Neuronal stem cell (in vitro differentiated cells): Measurements from ENCODE around the gene TSSK6.

Experiments
- DNase-seq: peaks from one replicate; pipeline ENCODE4 v3.0.0-alpha.2; 2013; ENCODE audit warnings: low spot score
- H2AFZ ChIP-seq: one replicate; pipeline ENCODE4 v1.6.1; 2013; ENCODE audit warnings: mild to moderate bottlenecking, low read length, inconsistent platforms
- H2AK5ac ChIP-seq: 2 replicates; pipeline ENCODE4 v1.6.1; 2013; ENCODE audit warnings: low read depth, mild to moderate bottlenecking, inconsistent platforms, low read length, moderate library complexity, mixed read lengths
- H2BK120ac ChIP-seq: 2 replicates; pipeline ENCODE4 v1.6.1; 2013; ENCODE audit warnings: low read depth, mild to moderate bottlenecking, inconsistent platforms, low read length, moderate library complexity, mixed read lengths
- H2BK12ac ChIP-seq: one replicate; pipeline ENCODE4 v1.6.1; 2013; ENCODE audit warnings: low read length, inconsistent platforms
- H2BK15ac ChIP-seq: 2 replicates; pipeline ENCODE4 v1.6.1; 2013; ENCODE audit warnings: mild to moderate bottlenecking, low read length, inconsistent platforms, mixed read lengths
- H2BK5ac ChIP-seq: one replicate; pipeline ENCODE4 v1.6.1; 2013; ENCODE audit warnings: inconsistent platforms, mild to moderate bottlenecking, low read length, moderate library complexity
- H3K14ac ChIP-seq: one replicate; pipeline ENCODE4 v1.6.1; 2013; ENCODE audit warnings: low read length, inconsistent platforms
- H3K18ac ChIP-seq: 2 replicates; pipeline ENCODE4 v1.6.1; 2013; ENCODE audit warnings: low read length, inconsistent platforms
- H3K23ac ChIP-seq: 2 replicates; pipeline ENCODE4 v1.6.1; 2013; ENCODE audit warnings: low read depth, mild to moderate bottlenecking, mixed read lengths, low read length, inconsistent platforms; ENCODE audit not compliant: poor library complexity
- H3K27ac ChIP-seq: replicated peaks from 3 replicates; pipeline ENCODE4 v1.5.1; 2013; ENCODE audit warnings: low read length, inconsistent platforms
- H3K27me3 ChIP-seq, 3 experiments: 2 replicates each; pipeline ENCODE4 v1.6.1; 2013; ENCODE audit warnings: low read length in 3 of 3, mild to moderate bottlenecking in 2 of 3, inconsistent platforms in 1 of 3, low read depth in 1 of 3, mixed read lengths in 1 of 3, moderate library complexity in 1 of 3; ENCODE audit not compliant: control insufficient read depth in 3 of 3, insufficient read depth in 3 of 3
- H3K36me3 ChIP-seq, 2 donors: replicated peaks in 1 of 2; 2 replicates each; pipeline ENCODE4 v1.6.1; 2013; ENCODE audit warnings: low read length in 2 of 2; ENCODE audit not compliant: control insufficient read depth in 2 of 2, insufficient read depth in 2 of 2
- H3K4ac ChIP-seq: 2 replicates; pipeline ENCODE4 v1.6.1; 2013; ENCODE audit warnings: inconsistent platforms, mild to moderate bottlenecking, low read length, moderate library complexity
- H3K4me1 ChIP-seq, 2 donors: 1 replicate in 1 of 2; 2 replicates in 1 of 2; pipeline ENCODE4 v1.6.1; 2013; ENCODE audit warnings: low read length in 2 of 2, low read depth in 1 of 2; ENCODE audit not compliant: control insufficient read depth in 2 of 2, insufficient read depth in 1 of 2
- H3K4me2 ChIP-seq: one replicate; pipeline ENCODE4 v1.6.1; 2013; ENCODE audit warnings: mild to moderate bottlenecking, low read length, inconsistent platforms; ENCODE audit not compliant: insufficient read depth, poor library complexity, severe bottlenecking
- H3K4me3 ChIP-seq, 2 donors: 2 replicates each; pipeline ENCODE4 v1.5.1; 2013; ENCODE audit warnings: low read length in 2 of 2, mild to moderate bottlenecking in 2 of 2, inconsistent platforms in 1 of 2, moderate library complexity in 1 of 2
- H3K79me1 ChIP-seq: one replicate; pipeline ENCODE4 v1.6.1; 2013; ENCODE audit warnings: low read depth, mild to moderate bottlenecking, inconsistent platforms, low read length, moderate library complexity
- H3K9ac ChIP-seq: one replicate; pipeline ENCODE4 v1.6.1; 2013; ENCODE audit warnings: mild to moderate bottlenecking, low read depth, low read length, inconsistent platforms; ENCODE audit not compliant: poor library complexity
- H3K9me3 ChIP-seq, 2 donors: replicated peaks in 1 of 2; 2 replicates each; pipeline versions ENCODE3 to v1.6.1; 2013; ENCODE audit warnings: low read length in 2 of 2, mild to moderate bottlenecking in 2 of 2, inconsistent platforms in 1 of 2, low read depth in 1 of 2, mixed read lengths in 1 of 2, moderate library complexity in 1 of 2; ENCODE audit not compliant: control insufficient read depth in 2 of 2, insufficient read depth in 1 of 2
- H4K8ac ChIP-seq: one replicate; pipeline ENCODE4 v1.6.1; 2013; ENCODE audit warnings: low read depth, mild to moderate bottlenecking, inconsistent platforms, low read length, moderate library complexity
- H4K91ac ChIP-seq: one replicate; pipeline ENCODE4 v1.6.1; 2013; ENCODE audit warnings: low read length, low read depth, mild to moderate bottlenecking, inconsistent platforms; ENCODE audit not compliant: poor library complexity
- WGBS, 2 donors: extraction: QIAGEN DNeasy Blood & Tissue Kit; methylation state at CpG; one replicate each; pipeline ENCODE4 v1.1.7; 2013; ENCODE audit warnings: missing lambda C conversion rate in 2 of 2, mixed read lengths in 1 of 2; ENCODE audit not compliant: insufficient read length in 2 of 2, insufficient replicate concordance in 1 of 2; ENCODE audit errors: extremely low coverage in 2 of 2; 5-methylcytosine and 5-hydroxymethylcytosine counted together

Gene TSSK6

DNA sequence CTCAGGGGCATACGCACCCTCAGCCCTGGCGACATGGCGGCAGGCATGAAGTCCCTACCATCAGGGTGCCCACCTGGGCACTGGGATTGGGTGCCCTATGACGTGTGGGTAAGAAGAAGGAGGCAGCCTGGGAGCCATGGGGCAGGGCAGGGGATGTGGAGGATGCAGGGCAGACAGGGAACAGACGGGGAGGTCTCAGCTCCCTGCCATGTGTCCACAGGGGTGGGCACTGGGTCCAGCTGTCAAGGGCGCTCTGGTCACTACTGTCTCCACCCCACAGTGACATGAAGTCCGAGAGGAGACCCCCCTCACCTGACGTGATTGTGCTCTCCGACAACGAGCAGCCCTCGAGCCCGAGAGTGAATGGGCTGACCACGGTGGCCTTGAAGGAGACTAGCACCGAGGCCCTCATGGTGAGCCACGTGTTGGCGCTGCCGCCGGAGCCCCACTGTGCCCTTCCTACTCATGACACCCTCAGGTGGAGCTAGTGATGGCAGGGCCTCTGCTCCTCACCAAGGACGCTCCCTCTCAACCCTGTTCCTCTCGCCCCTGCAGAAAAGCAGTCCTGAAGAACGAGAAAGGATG lies 23.2 kb downstream of the TSSK6 start:
- Histone ChIP-seq H3K4ac (no peak overlapping the region), H3K27ac (no peak overlapping the region), H3K4me2 (no peak overlapping the region), H3K18ac (no peak overlapping the region), H3K23ac (no peak overlapping the region), H3K27me3 (no peaks in the 10 kb centered on the region), H2AFZ (no peak overlapping the region), H3K79me1 (peaks cover 24% of the 10 kb centered on the region), H3K4me1 (peaks cover 24 to 29% of the 10 kb centered on the region in 2 donors), H3K14ac (no peak overlapping the region), H2AK5ac (no peak overlapping the region), H2BK5ac (no peak overlapping the region), H4K8ac (no peak overlapping the region), H2BK15ac (no peak overlapping the region), H2BK12ac (no peak overlapping the region), H4K91ac (no peak overlapping the region), H3K36me3 (peaks cover 41 to 61% of the 10 kb centered on the region in 2 donors), H2BK120ac (no peak overlapping the region), H3K9ac (peak overlapping the region; percentile 50), H3K9me3 (no peaks in the 10 kb centered on the region), H3K4me3 (no peak overlapping the region)
- no CpG with 5 or more reads among the region's 21 CpGs for WGBS, 2 donors
- no peak for DNase-seq

DNA sequence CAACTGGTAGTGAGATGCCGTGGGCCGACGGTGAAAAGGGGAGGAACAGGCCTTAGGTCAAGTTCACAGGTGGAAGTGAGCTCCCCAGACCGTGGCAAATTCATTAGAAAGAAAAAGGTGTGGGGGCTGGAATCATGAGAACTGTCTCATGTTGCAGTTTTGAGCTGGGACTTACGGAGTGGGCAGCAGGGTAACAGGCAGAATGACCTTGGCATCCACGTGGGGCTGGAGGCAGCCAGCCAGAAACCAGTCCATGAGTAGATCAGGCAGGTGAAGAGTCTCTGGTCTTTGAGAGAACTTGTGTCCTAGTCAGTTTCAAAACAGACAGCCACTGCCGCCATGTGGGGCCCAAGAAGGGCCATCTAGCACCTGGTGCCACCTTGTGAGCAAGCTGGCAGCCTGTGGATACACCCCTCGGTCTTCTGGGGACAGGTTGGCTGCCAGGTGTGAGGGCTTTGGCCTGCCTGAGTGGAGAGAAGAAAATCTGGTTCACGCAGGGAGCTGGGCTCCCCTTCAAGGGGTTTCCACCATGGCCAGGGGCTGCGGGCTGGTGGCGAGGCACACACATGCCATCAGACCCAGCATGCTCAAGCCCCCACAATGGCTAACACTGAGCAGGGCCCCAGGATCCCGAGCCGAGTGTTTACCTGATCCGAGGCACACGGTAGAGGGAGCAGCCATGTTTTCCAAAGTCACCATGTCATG lies 23.9 kb downstream of the TSSK6 start:
- Histone ChIP-seq H3K4me1 (peaks cover 28 to 35% of the 10 kb centered on the region in 2 donors), H3K4me3 (no peak overlapping the region), H4K8ac (no peak overlapping the region), H2BK5ac (no peak overlapping the region), H3K36me3 (peaks cover 36 to 61% of the 10 kb centered on the region in 2 donors), H2AFZ (no peak overlapping the region), H3K9ac (peak overlapping the region; percentile 50), H3K9me3 (no peaks in the 10 kb centered on the region), H3K27ac (no peak overlapping the region), H3K14ac (no peak overlapping the region), H2BK120ac (no peak overlapping the region), H2BK15ac (no peak overlapping the region), H2AK5ac (no peak overlapping the region), H3K23ac (no peak overlapping the region), H3K4me2 (no peak overlapping the region), H3K4ac (no peak overlapping the region), H2BK12ac (no peak overlapping the region), H3K79me1 (peaks cover 30% of the 10 kb centered on the region), H3K27me3 (no peaks in the 10 kb centered on the region), H4K91ac (no peak overlapping the region), H3K18ac (no peak overlapping the region)
- DNase-seq: no peak
- WGBS, 2 donors: no CpG with 5 or more reads among the region's 15 CpGs

DNA sequence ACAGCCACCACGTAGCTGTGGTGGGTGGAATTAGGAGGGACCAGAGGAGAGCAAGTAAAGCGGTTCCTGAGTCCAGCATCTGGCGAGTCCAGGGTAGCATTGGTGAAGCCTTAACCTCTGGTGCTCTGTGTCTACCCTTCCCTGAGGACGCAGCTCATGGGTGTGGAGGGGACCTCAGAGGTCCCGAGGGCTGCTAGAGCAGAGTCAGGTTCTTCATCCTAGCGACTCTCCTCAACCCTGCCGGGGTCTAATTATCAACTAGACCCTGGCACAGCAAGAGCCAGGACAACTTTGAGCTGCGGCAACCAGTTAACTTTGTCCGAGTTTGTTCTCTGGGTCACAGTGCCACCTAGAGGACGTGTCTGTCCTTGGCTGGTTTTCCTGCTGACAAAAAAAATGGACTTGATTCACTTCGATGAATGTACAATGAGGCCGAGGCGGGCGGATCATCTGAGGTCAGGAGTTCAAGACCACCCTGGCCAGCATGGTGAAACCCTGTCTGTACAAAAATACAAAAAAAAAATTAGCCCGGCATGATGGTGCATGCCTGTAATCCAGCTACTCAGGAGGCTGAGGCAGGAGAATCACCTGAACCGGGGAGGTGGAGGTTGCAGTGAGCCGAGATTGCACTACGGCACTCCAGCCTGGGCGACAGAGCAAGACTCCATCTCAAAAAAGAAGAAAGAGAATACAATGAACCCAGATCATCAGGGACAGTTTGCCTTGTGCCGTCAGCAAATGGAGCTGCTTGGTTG lies 25.0 kb downstream of the TSSK6 start:
- Histone ChIP-seq H2BK15ac (no peak overlapping the region), H3K79me1 (peaks cover 25% of the 10 kb centered on the region), H3K9ac (no peak overlapping the region), H3K36me3 (peaks cover 26 to 60% of the 10 kb centered on the region in 2 donors), H3K27me3 (no peaks in the 10 kb centered on the region), H3K18ac (no peak overlapping the region), H3K4me2 (no peak overlapping the region), H2BK5ac (no peak overlapping the region), H3K4ac (no peak overlapping the region), H4K91ac (no peak overlapping the region), H2AFZ (no peak overlapping the region), H3K27ac (peak overlapping the region; percentile 33), H3K23ac (no peak overlapping the region), H2BK12ac (no peak overlapping the region), H3K9me3 (no peaks in the 10 kb centered on the region), H3K4me1 (peaks cover 28 to 35% of the 10 kb centered on the region in 2 donors), H3K14ac (no peak overlapping the region), H2BK120ac (no peak overlapping the region), H4K8ac (no peak overlapping the region), H2AK5ac (no peak overlapping the region), H3K4me3 (no peak overlapping the region)
- DNase-seq: peak; percentile 85
- WGBS, 2 donors: no CpG with 5 or more reads among the region's 20 CpGs

DNA sequence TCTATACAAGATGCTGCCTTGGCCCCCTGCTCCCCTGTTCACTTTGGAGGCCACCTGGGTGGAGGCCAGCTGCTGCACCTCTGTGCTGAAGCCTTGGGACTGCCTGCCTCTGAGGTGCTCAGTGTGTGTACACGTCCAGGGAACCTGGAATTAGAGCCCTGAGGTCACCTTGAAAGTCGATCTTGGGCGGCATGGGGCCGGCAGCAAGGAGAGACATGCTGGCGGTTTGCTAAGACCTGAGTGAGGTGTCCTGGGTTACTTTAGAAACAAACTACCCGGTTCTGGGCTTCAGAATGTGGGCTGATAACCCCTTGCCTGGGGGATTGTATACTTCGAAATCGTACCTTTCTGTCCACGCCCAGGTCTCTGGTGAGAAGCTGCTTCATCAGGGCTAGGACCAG lies 25.5 kb downstream of the TSSK6 start:
- Histone ChIP-seq H2BK15ac (no peak overlapping the region), H2AFZ (no peak overlapping the region), H3K9me3 (no peaks in the 10 kb centered on the region), H3K14ac (no peak overlapping the region), H3K36me3 (peaks cover 28 to 62% of the 10 kb centered on the region in 2 donors), H2BK5ac (no peak overlapping the region), H3K27ac (peak overlapping the region; percentile 64), H3K4me3 (no peak overlapping the region), H3K27me3 (no peaks in the 10 kb centered on the region), H3K79me1 (peaks cover 27% of the 10 kb centered on the region), H4K91ac (no peak overlapping the region), H3K4ac (no peak overlapping the region), H3K18ac (peak overlapping the region; percentile 76), H2BK120ac (no peak overlapping the region), H2BK12ac (no peak overlapping the region), H3K4me1 (peaks cover 28 to 35% of the 10 kb centered on the region in 2 donors), H3K4me2 (no peak overlapping the region), H3K9ac (peak overlapping the region; percentile 55), H3K23ac (no peak overlapping the region), H2AK5ac (peak overlapping the region; percentile 23), H4K8ac (no peak overlapping the region)
- no peak for DNase-seq
- no CpG with 5 or more reads among the region's 9 CpGs for WGBS, 2 donors
